Stimulated activated CD8-positive, alpha-beta memory T cell treated with anti-CD3 and anti-CD28 coated beads, Interleukin-2, amount 100 ng/mL, for 1 hour (primary cell): ENCODE data around the gene ATXN2.
"Not testable (repeated sequence)": the region's sequence is repeated elsewhere in the genome, so short reads cannot be mapped to it uniquely, and the experiment has no call there.

Source experiments
- DNase-seq, 2 donors: peaks; one replicate each; pipeline ENCODE4 v3.0.0-alpha.2; 2020; ENCODE audit warnings: low read depth in 2 of 2

ATXN2 gene

DNA sequence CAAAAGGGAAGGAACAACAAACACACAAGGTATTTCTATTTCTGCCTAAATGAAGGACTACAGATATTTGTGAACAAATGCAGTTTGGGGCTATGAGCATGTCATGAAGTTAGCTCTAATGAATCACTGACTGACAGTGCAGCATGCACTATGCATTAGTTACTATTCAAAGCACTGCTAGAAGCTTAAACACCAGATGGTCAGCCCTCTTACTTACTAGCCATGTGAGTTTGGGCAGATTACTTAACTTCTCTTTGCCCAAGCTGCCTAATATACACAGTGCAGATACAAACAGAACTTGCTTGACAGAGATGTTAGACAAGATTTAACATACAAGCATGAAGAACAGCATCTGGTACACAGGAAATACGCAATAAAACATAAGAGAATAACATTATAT is 96.0 kb downstream of the ATXN2 start:
- no peak for DNase-seq

DNA sequence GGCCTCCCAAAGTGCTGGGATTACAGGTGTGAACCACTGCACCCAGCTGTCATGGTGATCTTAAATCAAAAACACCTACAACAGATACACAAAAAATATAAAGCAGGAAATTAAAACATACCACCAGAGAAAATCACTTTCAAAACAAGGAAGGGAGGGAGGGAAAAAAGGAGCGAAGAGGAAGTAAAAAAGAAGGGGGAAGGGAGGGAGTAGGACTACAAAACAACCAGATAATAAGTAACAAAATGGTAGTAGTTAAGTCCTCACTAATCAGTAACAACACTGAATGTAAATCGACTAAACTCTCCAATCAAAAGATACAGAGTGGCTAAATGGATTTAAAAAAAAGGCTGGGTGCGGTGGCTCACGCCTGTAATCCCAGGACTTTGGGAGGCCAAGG is 104.4 kb downstream of the ATXN2 start:
- DNase-seq, result no peak

DNA sequence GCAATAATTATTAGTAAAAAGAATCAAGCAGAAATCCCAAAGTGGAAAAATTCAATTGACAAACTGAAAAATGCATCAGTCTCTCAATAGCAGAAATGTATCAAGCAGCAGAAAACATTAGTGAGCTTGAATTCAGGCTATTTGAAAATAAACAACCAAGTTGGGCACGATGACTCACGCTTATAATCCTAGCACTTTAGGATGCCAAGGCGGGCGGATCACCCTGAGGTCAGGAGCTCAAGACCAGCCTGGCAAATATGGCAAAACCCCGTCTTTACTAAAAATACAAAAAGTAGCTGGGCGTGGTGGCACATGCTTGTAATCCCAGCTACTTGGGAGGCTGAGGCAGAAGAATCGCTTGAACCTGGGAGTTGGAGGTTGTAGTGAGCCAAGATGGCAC is 106.1 kb downstream of the ATXN2 start:
- not testable (repeated sequence) for DNase-seq

DNA sequence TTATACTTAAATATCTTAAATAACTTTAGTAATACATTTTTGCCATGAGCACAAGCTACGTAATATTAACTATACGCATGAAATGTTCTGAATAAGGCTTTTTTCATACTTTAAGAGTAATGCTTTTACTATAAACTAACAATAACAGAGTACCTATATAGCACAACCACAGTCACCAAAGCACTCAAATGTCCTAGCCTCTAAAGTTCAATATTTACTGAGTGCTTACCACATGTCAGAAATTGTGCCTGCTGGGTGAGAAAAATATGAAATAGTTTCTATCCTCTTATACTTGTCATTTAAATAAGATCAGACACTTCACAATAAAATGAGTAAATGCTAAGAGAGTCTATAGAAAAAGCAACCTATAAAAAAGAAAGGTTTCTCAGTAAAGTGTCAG is 110.3 kb downstream of the ATXN2 start:
- no peak for DNase-seq

DNA sequence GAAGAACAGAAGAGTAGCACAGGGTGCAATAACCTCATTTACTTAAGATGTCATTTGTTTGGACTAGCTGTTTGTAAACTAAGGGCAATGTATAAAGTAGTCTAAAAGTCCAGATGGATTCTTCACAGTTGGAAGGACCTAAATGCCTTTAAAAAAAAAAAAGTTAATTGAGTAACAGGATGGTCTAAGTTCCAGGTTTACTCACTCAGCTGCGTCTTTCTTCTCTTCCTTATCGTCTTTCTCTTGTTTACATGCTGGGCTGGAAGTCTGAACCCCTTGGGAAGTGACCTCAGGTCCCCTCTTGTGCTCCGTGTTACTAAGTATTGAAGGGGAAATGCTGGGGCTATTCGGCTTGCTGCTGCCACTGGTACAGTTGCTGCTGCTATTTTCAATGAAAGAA is 110.8 kb downstream of the ATXN2 start:
- DNase-seq, result no peak

DNA sequence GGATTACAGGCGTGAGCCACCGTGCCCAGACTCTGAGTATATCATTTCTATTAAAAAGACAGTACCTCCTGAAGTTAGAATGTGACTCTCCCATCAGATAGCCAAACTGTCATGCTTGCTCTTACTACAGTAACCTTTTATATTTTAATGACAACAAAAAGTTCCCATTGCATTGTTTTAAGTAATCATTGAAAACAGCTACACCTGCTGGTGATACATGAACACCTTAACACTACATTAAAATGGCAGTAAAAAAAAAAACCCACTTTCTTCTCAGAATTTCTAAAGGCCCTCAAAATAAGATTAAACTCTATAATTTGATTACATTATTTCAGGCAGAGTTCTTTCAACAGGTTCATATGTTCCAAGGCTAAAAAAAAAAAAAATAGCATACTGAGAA is 116.7 kb downstream of the ATXN2 start:
- DNase-seq, result no peak

DNA sequence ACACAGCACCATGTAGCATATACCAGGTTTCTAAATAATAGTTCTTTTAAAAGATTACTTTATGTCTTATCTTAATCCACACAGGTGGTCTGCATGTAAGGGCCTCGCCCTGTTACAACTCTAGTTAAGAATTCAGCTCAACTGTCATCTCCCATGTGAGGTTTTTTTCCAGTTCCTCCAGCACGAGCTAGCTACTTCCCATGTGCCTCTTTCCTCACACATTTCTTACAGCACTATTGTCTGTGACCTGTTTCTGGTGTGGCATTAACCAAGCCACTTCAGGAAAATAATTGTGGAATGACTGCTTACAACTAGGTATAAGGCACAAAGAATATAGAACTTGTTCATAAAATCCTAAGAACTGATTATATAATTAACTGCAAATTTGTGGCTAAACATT is 127.9 kb downstream of the ATXN2 start:
- DNase-seq, result no peak

DNA sequence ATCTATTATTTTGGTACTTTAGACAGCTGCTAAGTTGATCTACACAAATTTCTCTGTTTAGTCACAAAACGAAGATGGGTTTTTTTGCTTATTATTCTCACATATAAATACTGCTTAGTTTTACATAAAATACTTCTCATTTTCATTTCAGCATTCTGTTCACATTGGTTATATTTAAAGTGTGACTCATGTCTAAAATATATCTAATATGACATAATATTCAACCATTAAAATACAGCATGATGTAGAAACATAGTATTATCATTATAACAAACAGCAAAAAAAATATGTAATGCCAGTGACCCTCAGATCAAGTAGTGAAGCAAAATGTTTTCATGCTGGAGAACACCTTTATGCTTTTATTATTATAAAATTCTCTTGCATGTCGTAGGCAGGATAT is 129.7 kb downstream of the ATXN2 start:
- DNase-seq, result no peak

DNA sequence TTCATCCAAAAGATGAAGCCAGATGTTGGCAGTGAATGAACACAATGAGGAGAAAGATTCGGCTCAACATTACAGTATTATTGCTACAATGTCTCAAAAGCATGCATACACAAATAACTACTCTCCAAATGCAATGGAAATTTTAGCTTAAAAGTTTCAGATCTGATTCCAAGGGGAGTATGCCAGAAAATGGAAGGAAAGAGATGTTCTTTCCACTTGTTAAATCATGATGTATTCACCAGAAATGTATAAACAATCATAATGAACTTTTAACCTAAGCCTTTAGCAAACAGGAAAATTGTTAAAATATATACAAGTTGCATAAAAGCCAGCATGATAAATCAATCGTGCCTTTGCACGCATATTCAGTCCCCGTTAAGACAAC is 131.3 kb downstream of the ATXN2 start:
- no peak for DNase-seq

DNA sequence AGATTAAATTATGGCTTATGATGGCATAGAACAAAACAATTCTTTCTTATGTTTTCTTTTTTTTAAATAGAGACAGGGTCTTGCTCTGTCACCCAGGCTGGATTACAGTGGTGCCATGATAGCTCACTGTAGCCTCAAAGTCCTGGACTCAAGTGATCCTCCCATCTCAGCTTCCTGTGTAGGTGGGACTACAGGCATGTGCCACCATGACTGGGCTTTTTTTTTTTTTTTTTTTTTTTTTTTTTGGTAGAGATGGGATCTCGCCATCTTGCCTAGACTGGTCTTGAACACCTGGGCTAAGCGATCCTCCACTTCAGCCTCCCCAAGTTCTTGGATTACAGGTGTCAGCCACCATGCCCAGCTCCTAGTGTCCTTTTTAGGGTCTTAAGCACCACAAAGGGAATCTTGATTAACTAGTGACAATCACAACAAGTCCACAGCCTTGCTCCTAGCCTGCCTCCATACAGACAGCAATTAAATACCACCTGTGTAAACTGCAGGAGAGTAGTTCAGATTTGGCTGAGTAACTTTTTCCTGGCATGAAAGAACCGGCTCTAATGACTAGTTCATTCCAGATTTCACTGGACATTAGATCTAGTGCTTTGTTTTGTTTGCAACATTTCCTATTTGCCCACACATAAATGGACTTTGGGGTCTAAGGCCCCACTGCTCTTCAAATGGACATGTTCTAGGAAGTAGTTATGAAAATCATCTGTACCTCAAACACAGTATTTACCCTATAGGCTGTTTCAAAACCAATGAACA is 131.8 kb downstream of the ATXN2 start:
- no peak for DNase-seq

DNA sequence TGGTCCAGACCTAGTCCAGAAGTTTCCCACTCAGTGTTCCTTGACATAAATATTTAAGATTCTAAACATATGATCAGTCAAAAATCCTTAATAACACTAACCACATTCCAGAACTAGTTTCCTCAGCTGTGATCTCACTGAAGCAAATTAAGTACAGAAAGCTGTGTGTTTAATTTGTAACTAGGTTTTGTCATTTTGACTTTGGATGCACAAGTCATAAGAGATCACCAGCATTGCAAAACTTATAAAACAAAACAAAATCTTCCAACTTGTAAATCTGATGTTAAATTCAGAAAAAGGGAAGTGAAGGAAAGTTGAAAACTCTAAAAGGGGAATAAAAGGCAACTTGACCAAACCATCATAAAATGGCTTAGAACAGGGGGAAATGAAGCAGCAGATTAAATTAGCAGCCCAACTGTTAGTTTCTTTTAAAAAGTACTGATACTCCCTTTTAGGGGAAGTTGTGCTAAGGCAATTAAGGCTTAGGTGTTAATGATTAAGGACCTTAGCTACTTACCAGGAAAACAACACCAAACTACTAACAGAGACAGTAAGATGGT is 136.8 kb downstream of the ATXN2 start:
- no peak for DNase-seq

DNA sequence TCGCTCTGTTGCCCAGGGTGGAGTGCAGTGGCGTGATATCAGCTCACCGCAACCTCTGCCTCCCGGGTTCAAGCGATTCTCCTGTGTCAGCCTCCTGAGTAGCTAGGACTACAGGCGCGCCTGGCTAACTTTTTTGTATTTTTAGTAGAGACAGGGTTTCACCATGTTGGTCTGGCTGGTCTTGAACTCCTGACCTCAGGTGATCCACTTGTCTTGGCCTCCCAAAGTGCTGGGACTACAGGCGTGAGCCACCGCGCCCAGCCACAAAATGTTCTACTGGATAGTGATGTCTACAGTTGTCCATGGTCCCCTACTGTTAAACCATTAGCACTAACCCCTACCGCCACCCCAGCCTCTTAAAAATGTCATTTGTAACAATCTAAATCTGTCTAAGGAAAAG is 139.0 kb downstream of the ATXN2 start:
- DNase-seq, result not testable (repeated sequence)

DNA sequence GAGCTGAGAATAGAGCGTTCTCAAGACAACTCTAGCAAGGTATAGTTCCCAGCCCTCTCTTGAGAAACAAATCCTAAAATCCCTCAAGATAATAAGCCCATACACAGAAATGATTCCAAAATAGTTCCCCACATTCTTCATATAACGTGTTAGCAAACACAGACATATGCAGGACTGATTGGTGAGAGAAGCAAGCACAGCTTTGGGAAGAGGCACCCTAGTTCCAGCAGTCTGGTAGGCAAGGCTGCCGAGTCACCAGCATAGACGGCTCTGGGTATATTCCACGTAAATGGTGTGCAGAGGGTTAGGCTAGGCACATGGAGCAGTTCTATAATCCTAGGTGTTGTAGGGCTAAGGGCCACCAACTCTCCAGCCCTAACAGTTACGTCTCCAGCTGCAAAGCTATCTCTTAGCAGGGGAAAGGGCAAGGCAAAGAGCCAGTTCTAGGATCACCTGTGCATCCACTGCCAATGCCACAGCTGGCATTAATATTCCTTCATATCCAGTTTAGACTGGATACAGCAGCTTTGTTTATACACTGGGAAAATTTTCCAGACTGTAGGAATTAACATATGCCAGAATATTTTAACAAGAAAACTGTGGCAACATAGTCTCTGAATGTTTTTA is 140.5 kb downstream of the ATXN2 start:
- no peak for DNase-seq

DNA sequence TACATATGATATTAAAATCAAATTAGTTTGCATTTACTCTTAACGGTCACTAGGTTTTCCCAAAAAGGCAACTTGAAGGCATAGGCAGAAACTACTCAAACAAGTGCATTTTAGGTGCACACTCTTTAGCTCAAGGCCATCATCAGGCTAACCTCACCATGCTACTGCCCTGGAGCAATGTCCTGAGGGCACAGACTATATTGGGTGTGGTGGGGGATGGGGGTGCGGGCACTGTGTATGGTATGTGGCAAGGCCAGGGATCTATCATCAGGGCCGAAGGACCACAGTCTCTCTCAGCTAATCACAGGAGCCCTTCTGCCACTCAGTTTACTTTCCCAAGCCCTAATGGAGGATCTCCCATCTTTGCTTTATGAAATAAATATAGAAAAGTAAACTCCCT is 141.5 kb downstream of the ATXN2 start:
- no peak for DNase-seq

DNA sequence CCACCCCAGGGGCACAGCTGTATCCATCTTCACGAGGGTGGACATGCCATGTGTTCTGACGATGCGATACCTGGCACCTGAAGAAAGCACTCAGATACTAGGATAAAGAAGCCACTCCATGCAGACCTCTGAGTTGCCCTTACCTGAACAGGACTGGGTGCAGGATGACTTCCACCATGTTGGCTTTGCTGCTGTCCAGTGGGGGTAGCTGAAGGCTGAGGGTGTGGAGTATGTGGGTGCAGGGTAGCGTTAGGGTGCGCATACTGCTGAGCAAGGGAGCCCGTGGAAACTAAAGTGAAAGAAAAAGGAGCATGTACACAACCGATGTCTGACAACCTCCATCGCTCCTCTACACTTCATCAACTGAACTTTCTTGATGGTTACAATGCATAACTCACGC is 142.0 kb downstream of the ATXN2 start:
- no peak for DNase-seq

DNA sequence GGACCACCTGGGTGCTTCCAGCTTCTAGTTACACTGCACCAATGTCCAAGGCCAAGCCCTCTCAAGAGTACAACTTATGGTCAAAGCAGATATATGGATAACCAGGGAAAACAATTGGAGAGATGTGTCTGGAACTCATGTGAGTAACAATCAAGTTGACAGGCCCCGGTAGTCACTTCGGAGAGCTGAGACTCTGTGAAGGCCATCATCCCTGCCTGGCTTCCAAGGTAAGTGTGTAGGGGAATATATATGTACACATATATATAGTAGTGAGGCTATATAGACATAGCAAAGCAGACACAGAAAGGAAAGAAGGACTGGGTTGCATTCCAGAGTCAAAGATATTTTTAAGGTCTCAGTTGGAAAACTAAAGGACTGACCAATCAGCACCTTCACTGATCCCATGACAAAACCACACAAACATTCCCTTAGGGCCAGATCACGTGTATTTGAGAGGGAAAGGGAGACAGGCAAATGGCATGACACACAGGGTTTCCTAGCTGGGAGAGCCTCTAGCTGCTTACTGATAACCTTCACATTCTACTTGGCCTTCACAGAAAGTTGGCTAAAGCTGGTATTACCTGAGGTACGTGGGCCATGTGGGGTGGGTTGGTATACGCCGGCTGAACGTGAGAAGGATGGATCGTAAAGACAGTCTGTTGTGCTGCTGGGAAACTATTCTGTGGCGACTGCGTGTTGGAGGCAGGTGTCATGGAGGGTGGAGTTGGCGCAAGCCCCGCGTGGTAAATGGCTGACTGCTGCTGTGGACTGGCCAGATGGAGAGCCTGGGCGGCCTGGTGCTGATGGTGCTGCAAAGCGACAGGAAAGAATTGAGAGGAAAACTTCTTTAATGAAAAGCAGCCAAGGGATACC is 143.4 kb downstream of the ATXN2 start:
- DNase-seq, result no peak

DNA sequence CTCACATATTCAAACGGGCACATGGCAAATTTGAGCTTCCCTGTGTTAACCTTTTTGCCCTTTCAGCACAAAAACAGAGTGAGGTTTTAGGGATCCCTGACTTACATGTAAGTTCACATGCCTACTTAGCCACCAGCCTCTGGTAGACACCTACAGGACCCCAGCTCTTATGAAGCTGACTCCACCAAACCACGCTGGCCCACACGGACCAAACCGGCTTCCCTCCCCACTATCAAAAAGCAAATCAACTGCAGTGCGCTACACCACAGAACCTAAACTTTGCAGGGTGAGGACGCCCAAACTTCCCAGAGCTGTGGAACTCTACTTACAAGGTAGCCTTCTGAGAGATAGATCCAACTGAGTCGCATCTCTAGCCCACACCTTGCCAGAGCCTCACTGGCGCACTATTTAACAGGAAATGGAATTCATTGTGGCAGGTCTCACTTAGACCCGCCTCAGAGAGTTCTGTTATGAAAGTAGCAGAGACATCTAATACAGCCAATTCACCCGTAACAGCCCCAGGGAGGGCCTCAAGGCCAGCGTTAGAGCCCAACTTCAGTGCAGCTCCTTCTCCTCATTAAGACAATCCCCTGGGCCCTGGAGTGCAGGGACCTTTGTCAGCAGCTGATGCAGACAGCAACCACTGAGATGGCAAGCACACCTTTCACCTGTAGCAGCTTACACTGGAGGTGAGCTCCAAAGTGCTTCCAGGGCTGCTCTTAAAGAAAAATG is 144.2 kb downstream of the ATXN2 start:
- DNase-seq, result no peak

DNA sequence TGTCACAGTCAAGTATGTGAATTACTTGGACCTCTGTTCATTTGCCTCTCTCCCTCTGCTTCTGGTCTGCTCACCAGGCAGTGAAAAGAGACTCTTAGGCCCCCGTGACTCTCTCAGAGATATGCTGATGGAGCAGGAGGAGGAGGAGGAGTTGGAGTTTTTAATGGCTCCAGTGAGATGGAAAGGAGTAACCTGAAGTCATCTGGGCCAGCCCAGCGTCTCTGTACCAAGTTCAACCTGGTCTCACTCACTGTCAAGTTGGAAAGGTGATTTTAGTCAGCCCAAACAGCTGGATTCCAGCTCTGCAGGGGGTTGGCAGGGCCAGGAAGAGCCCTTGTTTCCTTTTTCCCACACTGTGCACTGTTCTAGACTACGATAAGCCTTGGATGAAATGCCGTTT is 144.8 kb downstream of the ATXN2 start:
- DNase-seq, result no peak

DNA sequence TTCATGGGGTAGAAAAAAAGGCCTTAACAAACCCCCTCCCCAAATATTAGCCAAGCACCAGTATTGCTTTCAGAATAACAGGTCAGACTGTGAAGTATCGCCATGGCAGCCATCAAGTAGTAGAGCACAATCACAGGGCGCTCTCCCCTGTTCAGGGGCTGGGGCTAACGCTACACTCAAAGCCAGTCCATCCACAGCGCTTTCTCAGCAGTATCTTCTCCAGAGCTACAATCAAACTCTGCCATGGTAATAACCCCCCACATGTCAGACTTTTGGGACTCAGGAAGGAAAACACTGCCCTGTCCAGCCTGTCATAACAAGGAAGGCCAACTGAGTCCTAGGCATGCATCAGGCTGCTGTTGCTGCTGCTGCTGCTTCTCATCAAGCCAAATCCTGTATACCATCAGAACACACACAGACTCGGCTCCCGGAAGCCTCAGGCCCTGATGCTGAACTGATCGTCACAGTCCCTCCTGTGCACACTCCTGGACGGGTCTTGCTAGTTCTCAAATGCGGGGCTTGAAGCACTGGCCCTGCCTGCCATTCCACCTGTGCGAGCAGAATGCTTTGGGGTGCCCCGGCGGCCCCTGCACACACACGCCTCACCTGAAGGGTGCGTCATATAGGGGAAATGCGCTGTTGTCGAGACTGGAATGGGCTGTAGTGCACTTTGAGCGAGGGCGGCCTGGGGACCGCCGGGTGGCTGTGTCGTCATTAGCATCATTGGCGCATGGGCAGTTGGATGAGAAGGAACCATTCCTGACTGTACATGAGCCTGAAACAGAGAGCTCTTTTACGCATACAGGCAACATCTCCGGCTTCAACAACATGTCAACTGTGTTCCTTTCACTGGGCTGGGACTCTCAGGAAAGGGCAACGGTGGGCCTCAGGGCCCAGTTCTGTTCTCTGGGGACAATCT is 145.8 kb downstream of the ATXN2 start:
- no peak for DNase-seq

DNA sequence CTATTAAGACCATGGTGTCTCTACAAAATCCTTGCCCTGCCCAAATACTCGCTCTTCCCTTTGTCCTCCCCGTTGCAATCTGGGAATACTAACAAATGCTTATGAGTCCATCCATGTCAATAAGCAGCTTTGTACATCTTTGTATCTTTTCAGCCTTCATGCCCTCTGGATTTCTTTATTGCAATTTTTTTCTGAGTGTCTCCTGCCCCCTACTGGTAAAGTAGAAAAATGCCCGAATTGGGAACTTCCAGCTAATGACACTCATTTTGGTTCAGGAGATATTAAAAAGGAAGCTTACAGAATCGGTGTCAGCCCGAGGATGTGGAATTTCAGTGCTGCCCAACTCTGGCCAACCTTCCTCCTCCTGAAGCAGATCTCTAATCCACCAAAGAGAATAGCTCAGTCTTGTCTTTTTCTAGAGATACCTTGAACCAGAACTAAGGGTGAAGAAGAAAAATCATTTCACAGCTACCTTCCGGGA is 147.4 kb downstream of the ATXN2 start:
- DNase-seq, result no peak

DNA sequence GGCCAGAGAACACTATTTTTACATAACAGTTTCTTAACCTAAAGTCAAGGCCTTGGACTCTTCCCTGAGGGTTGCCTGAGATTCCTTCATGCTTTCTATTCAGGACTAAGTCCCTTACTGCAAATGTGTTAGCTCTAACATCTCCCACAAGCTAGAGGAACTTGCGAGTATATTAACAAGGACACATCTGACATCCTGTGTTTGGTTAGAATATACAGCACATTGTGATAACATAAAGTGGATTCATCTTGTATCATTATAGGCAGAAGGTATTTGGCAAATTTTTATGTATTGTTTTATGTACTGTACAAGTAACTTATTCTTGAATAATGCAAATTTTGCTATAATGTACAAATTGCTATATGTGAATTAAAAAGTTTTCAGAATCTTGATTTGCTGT is 147.9 kb downstream of the ATXN2 start:
- no peak for DNase-seq
